MCF 10A (cell line): Measurements from ENCODE around the gene TTC39B. TPM values are rescaled to one million over a fixed set of nuclear protein-coding genes. Genes with fewer than 3 reads are reported as not detected.

Experiments
- BruUV-seq: library from RNA; stranded (reverse); fragments of 400-500 nt; replicated peaks from 2 replicates; lab custom pipeline; 2021; lab: Mats Ljungman, UMichigan
- CTCF ChIA-PET: fragments of 300-600 bp; sonication (Branson Sonifier 250); formaldehyde crosslinking; extraction: SDS; loops from one replicate; lab custom pipeline; 2021; ENCODE audit warnings: antibody characterized with exemption, inconsistent platforms; lab: Yijun Ruan, JAX
- POLR2A ChIA-PET: fragments of 300-600, 350-650 bp; sonication (Branson Sonifier 250); formaldehyde crosslinking; extraction: SDS; loops from one replicate; lab custom pipeline; 2020; ENCODE audit warnings: antibody characterized with exemption, inconsistent platforms; lab: Yijun Ruan, JAX
- DNase-seq: peaks from one replicate; pipeline ENCODE4 v3.0.0-alpha.2; 2018; ENCODE audit not compliant: unreplicated experiment
- H3K27ac Mint-ChIP-seq: one replicate; pipeline ENCODE4 v1.8.0; 2022; ENCODE audit warnings: mild to moderate bottlenecking, low read depth, mixed read lengths; ENCODE audit not compliant: unreplicated experiment
- H3K27me3 Mint-ChIP-seq: one replicate; pipeline ENCODE4 v1.8.0; 2022; ENCODE audit warnings: mixed read lengths; ENCODE audit not compliant: insufficient read depth, unreplicated experiment
- H3K36me3 Mint-ChIP-seq: one replicate; pipeline ENCODE4 v1.8.0; 2022; ENCODE audit warnings: mild to moderate bottlenecking, moderate library complexity, mixed read lengths; ENCODE audit not compliant: insufficient read depth, unreplicated experiment
- H3K4me1 Mint-ChIP-seq: one replicate; pipeline ENCODE4 v1.8.0; 2022; ENCODE audit warnings: mixed read lengths; ENCODE audit not compliant: insufficient read depth, unreplicated experiment
- H3K4me3 Mint-ChIP-seq: one replicate; pipeline ENCODE4 v1.8.0; 2022; ENCODE audit warnings: mild to moderate bottlenecking, moderate library complexity, mixed read lengths; ENCODE audit not compliant: unreplicated experiment
- H3K9me3 Mint-ChIP-seq: one replicate; pipeline ENCODE4 v1.8.0; 2022; ENCODE audit warnings: mixed read lengths; ENCODE audit not compliant: unreplicated experiment
- CTCF ChIP-seq: fragments of 200-600 bp; IDR thresholded peaks from one replicate; pipeline ENCODE4 v1.8.0; 2022; ENCODE audit warnings: antibody characterized with exemption, mild to moderate bottlenecking; ENCODE audit not compliant: unreplicated experiment
- intact Hi-C: fragments of 100-400 bp; cut with micrococcal nuclease; formaldehyde crosslinking; loops from 2 replicates; pipeline ENCODE4 v1.14.1; 2022
- total RNA-seq: library from RNA; stranded (reverse); gene quantifications from 2 replicates; pipeline ENCODE4 v1.2.3, GENCODE V29; 2022

Gene TTC39B
- total RNA-seq, 1 experiment from 2014 or later, result 22.8 TPM

GRCh38 chr9:15218994-15219393 is 88.0 kb downstream of the TTC39B start:
- BruUV-seq, result no TSS peak
- CTCF ChIA-PET, result interaction anchor here (0.5 to 1.6 kb wide), 3 partner anchors 8 to 445 kb away, joined by 3 to 4 read pairs (median 3); no protein-coding TSS in a partner anchor
- intact Hi-C loops, result no loop called here
- Mint-ChIP-seq H3K36me3 (peaks cover 25% of the 10 kb centered on the region), H3K9me3 (no peaks in the 10 kb centered on the region), H3K27ac (no peak overlapping the region), H3K27me3 (no peaks in the 10 kb centered on the region), H3K4me3 (no peak overlapping the region), H3K4me1 (no peaks in the 10 kb centered on the region)
- DNase-seq, result no peak
- POLR2A ChIA-PET, result no interaction called here
- no peak for TF ChIP-seq CTCF

GRCh38 chr9:15213249-15213648 is 93.8 kb downstream of the TTC39B start:
- BruUV-seq, result no TSS peak
- CTCF ChIA-PET, result interaction anchor here (1.0 to 2.2 kb wide), 10 partner anchors 9 to 554 kb away, joined by 3 to 25 read pairs (median 4); partner anchors contain the start of gene SNAPC3
- DNase-seq, result no peak
- TF ChIP-seq CTCF, result no peak
- intact Hi-C loops, result loop anchor here (5.0 kb wide), 1 partner anchor 94 kb away; the partner anchor contains the start of gene TTC39B
- Mint-ChIP-seq H3K4me1 (no peaks in the 10 kb centered on the region), H3K27me3 (no peaks in the 10 kb centered on the region), H3K9me3 (no peaks in the 10 kb centered on the region), H3K27ac (no peak overlapping the region), H3K36me3 (peaks cover 17% of the 10 kb centered on the region), H3K4me3 (no peak overlapping the region)
- POLR2A ChIA-PET, result interaction anchor here (1.2 to 1.7 kb wide), 2 partner anchors 8 to 93 kb away, joined by 4 to 5 read pairs; partner anchors contain the start of gene TTC39B

- Mint-ChIP-seq H3K4me1 (no peaks in the 10 kb centered on the region), H3K36me3 (peaks cover 16% of the 10 kb centered on the region), H3K9me3 (no peaks in the 10 kb centered on the region), H3K27me3 (no peaks in the 10 kb centered on the region), H3K4me3 (no peak overlapping the region), H3K27ac (no peak overlapping the region)
- TF ChIP-seq CTCF, result no peak
- ChIA-PET CTCF (interaction anchor here (0.5 to 5.3 kb wide), 26 partner anchors 10 to 1845 kb away, joined by 3 to 70 read pairs (median 5); partner anchors contain the start of genes SNAPC3 and TTC39B), POLR2A (interaction anchor here (0.6 to 1.7 kb wide), 2 partner anchors 39 to 94 kb away, joined by 3 to 5 read pairs; partner anchors contain the start of gene TTC39B)
- DNase-seq, result no peak
- intact Hi-C loops, result loop anchor here (1.0 to 5.0 kb wide), 3 partner anchors 95 to 395 kb away; partner anchors contain the start of gene TTC39B
- BruUV-seq, result no TSS peak
Measured at GRCh38 chr9:15211815-15212495, 95.1 kb downstream of the TTC39B start.

- Mint-ChIP-seq H3K36me3 (peaks cover 11% of the 10 kb centered on the region), H3K4me1 (no peaks in the 10 kb centered on the region), H3K27me3 (no peaks in the 10 kb centered on the region), H3K9me3 (no peaks in the 10 kb centered on the region), H3K27ac (no peak overlapping the region), H3K4me3 (no peak overlapping the region)
- DNase-seq, result peak; percentile 70
- intact Hi-C loops, result loop anchor here (1.0 to 5.0 kb wide), 3 partner anchors 96 to 396 kb away; partner anchors contain the start of gene TTC39B
- BruUV-seq, result no TSS peak
- ChIA-PET POLR2A (interaction anchor here (0.7 kb wide), 1 partner anchor 19 kb away, joined by 3 read pairs; no protein-coding TSS in a partner anchor), CTCF (interaction anchor here (0.6 to 5.3 kb wide), 39 partner anchors 9 to 812 kb away, joined by 3 to 70 read pairs (median 4); partner anchors contain the start of gene SNAPC3)
- peak; percentile 63 for TF ChIP-seq CTCF
Measured at GRCh38 chr9:15211160-15211814, 95.7 kb downstream of the TTC39B start.
